Upper lobe of left lung (tissue), 4 donors: ENCODE measurements around the gene USH1G.

Experiments
- EP300 ChIP-seq, 4 donors: sonication (generic); formaldehyde crosslinking; IDR thresholded peaks; one replicate each; pipeline ENCODE4 v1.5.1; 2017; ENCODE audit warnings: antibody characterized with exemption in 4 of 4, control low read depth in 2 of 4
- POLR2A ChIP-seq, 4 donors: fragments of 450-650 bp; IDR thresholded peaks; one replicate each; pipeline ENCODE4 v1.5.1; 2016 to 2017; ENCODE audit warnings: antibody characterized with exemption in 4 of 4, mild to moderate bottlenecking in 2 of 4

DNA sequence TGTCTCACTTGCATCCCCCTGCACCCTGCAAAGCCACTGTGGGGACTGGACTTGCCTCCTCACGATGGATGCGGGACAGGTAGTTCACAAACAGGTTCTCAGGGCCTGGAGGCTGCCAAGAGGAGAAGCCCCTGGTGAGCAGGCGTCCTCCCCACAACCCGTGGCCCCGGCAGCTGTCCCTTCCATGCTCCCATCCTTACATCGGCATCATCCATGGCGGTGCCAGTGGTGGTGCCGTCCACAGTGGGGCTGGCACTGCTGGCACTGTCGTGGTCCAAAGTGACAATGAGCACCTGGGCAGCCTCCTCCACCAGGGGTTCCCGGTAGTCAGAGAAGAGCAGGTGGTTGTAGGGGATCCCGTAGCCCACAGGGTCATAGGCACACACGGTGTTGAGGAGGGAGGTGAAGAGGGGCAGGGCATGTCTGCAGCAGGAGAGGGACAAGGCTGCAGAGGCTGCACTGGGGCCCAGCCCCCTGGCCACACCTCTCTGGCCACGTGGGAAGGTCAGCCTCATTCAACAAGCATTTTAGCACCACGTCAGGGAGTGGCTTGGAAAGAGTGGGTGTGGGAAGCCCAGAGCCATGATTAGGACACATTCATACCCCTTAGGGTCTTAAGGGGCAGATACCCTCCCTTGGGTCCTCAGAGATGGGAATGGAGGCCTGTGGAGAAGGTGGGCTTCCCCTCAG lies 36.9 kb upstream of the USH1G start:
- TF ChIP-seq POLR2A (IDR thresholded peaks at IDR 0.05) (no peak), EP300 (IDR thresholded peaks at IDR 0.05) (no peak)
